Renal pelvis (tissue), 4 donors: Measurements from ENCODE around the gene TMEM134. TPM values are rescaled to one million over a fixed set of nuclear protein-coding genes. Genes with fewer than 3 reads are reported as not detected.
"Not testable (repeated sequence)": the region's sequence is repeated elsewhere in the genome, so short reads cannot be mapped to it uniquely, and the experiment has no call there.

Source experiments
- DNase-seq: peaks from one replicate; pipeline ENCODE4 v3.0.0-alpha.2; 2013
- polyA plus RNA-seq, 3 donors: library from polyadenylated mRNA; unstranded; fragments of 120-200 nt; gene quantifications; one replicate each; pipeline ENCODE4 v1.2.1, GENCODE V29; 2013; ENCODE audit not compliant: insufficient read length in 3 of 3

Gene TMEM134
- polyA plus RNA-seq, 3 donors = 66.5 to 80.1 (median 72.8) TPM

- DNase-seq = no peak
Measured at GRCh38 chr11:67429722-67430121, 39.3 kb downstream of the TMEM134 start.

DNA sequence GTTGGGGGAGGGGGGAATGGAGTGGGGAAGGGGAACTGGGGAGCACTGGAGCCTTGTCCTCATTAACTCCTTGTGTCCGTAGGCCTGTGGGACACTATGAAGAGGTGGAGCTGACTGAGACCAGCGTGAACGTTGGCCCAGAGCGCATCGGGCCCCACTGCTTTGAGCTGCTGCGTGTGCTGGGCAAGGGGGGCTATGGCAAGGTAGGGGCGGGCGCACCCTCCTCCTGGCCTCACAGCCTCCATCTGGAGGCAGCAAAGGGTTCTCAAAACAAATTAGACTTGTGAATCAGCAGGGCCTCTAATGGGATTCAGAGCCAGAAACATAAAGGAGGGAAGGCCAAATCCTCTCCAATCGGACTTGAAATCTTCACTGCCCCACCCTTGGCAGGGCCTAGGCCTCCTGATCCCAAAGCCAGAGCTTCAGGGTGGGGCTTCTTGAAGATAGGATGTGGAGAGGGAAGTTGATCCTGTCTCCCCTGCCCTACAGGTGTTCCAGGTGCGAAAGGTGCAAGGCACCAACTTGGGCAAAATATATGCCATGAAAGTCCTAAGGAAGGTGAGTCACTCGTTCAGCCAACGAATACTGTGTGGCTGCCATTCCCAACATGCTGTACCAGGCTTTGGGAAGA is 39.9 kb downstream of the TMEM134 start:
- DNase-seq = no peak

GRCh38 chr11:67428052-67429001 is 40.7 kb downstream of the TMEM134 start, which contains the start of gene RPS6KB2:
Gene RPS6KB2, plus strand, starts transcription at chr11:67428494. Its CDS starts 52 bp downstream, at chr11:67428546.
- peak; percentile 97 for DNase-seq

DNA sequence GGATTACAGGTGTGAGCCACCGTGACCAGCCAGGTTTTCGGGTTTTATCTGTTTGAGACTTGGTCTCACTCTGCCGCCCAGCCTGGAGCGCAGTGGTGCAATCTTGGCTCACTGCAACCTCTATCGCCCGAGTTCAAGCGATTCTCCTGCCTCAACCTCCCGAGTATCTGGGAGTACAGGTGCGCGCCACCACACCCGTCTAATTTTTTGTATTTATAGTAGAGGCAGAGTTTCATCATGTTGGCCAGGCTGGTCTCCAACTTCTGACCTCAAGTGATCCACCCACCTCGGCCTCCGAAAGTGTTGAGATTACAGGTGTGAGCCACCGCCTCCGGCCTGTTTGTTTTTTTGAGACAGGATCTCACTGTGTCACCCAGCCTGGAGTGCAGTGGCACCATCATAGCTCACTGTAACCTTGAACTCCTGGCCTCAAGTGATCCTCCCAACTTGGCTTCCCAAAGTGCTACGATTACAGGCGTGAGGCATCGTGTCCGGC is 41.6 kb downstream of the TMEM134 start:
- not testable (repeated sequence) for DNase-seq

- DNase-seq = no peak
Measured at GRCh38 chr11:67423891-67424613, 45.0 kb downstream of the TMEM134 start.

DNA sequence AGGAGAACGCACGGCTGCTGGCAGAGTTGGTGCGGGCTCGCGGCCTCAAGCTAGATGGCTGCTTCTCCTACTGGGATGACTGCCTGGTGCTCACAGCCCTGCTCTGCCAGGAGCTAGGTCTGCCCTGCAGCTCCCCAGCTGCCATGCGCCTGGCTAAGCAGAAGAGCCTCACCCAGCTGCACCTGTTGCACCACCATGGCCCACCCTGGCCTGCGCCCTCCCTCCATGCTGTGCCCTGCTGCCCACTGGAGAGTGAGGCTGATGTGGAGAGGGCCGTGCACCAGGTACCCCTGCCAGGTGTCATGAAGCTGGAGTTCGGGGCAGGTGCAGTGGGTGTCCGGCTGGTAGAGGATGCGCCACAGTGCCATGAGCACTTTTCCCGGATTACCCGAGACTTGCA is 45.6 kb downstream of the TMEM134 start:
- DNase-seq = no peak

- no peak for DNase-seq
Measured at GRCh38 chr11:67422891-67423290, 46.2 kb downstream of the TMEM134 start.

- no peak for DNase-seq
Measured at GRCh38 chr11:67421430-67422031, 47.5 kb downstream of the TMEM134 start.

DNA sequence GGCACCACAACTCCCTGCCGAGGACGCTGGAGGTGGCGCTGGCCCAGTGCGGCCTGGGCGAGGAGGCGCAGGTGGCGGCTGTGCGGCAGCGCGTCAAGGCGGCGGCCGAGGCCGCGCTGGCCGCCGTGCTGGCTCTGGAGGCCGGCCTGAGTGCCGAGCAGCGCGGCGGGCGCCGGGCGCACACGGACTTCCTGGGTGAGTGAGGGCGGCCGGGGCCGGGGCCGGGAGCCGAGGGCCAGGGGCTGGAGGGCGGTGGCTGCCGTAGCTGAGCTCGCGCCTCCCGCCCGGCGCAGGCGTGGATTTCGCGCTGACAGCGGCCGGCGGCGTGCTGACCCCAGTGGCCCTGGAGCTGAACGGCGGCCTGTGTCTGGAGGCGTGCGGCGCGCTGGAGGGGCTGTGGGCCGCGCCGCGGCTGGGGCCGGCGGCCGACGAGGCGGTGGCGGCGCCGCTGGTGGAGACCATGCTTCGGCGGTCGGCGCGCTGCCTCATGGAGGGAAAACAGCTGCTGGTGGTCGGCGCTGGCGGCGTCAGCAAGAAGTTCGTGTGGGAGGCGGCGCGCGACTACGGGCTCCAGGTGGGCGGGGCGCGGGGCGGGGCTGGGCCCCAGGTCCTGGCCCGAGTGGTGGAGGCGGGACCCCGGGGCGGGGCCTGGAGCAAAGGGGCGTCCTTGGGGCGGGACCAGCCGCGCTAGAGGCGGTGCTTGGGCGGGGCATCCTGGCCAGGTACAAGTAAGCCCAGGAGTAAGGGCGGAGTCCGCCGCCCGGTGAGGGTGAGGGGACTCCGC is 48.2 kb downstream of the TMEM134 start:
- peak; percentile 94 for DNase-seq

GRCh38 chr11:67420147-67420645 is 48.9 kb downstream of the TMEM134 start:
- DNase-seq = no peak

GRCh38 chr11:67419325-67420049 is 49.6 kb downstream of the TMEM134 start:
- DNase-seq = no peak

DNA sequence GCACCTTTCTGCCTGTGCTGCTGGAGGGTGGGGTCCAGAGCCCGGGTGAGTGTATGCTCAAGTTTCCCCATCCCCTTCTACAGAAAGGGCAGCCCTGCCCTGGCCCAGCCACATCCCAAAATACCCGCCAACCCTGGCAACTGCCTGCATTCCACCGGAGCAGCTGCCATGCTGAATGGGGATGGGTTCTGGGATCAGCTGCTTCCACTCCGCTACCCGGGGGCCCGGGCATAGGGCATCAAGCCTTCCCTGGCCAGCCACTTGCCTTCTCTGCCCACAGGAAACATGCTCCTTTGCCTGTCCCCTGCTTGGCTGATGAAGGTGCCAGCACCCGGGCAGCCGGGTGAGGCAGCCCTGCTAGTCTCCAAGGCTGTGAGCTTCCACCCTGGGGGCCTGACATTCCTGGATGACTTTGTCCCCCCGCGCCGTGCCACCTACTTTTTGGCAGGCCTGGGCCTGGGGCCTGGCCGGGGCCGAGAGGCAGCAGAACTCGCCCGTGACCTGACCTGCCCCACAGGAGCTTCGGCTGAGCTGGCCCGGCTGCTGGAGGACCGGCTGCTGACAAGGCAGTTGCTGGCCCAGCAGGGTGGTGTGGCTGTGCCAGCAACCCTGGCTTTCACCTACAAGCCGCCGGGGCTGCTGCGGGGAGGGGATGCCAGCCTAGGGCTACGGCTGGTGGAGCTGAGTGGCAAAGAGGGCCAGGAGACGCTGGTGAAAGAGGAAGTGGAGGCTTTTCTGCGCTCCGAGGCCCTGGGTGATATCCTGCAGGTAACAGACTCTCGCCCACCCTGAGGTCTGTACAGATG is 50.4 kb downstream of the TMEM134 start:
- DNase-seq = no peak

- no peak for DNase-seq
Measured at GRCh38 chr11:67417425-67417824, 51.6 kb downstream of the TMEM134 start.

DNA sequence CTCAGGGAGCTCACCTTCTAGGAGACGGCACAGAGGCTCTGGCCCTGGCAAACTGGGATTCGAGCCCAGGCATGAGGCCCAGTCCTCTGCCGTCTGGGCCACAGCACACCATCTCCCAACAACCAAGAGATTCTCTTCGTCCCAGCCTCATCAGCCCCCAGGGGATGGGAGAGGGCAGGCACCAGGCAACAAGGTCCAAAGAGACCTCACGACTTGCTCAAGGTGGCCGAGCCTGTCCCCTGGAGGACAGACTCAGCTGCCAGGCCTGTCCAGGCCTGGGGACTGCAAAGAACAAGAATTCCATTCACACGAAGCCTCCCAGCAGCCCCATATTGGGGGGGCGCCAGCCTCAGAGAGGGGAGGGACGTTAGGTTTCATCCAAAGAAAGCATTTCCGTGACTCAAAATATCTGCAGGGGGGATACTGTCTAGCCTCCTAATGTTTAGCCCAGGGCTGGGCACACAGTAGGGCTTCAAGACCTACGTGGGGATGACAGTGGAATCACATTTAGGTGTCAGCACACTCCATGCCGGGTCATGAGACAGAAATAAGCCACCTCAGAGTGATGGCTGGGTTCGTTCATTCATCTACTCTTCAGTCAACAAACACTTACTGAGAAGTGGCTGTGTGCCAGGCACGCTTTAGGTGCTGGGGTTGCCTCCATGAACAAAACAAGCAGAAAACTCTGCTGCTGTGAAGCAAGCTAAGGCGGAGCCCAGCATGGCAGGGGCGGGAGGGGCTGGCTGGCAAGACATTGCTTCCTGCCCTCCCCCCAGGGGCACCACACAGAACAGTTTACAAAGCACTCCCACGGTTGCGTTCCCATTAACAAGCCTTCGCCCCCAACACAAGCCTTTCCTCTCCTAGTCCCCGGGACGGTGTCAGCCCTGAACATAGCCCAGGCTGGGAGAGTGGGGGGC is 52.4 kb downstream of the TMEM134 start:
- DNase-seq = no peak

GRCh38 chr11:67415501-67416304 is 53.3 kb downstream of the TMEM134 start, which contains the start of gene CARNS1:
Gene CARNS1, plus strand, starts transcription at chr11:67415678. Its CDS starts 522 bp downstream, at chr11:67416200.
- DNase-seq = no peak

GRCh38 chr11:67413266-67413849 is 55.7 kb downstream of the TMEM134 start:
- DNase-seq = no peak
